Hematopoietic multipotent progenitor cell treated with erythropoietin and hydrocortisone succinate and interleukin-3 and kit ligand, for 17 days (in vitro differentiated cells): Measurements from ENCODE around the gene TIMM50.
"Not testable (repeated sequence)": the region's sequence is repeated elsewhere in the genome, so short reads cannot be mapped to it uniquely, and the experiment has no call there.

Experiments
- DNase-seq: peaks from one replicate; pipeline ENCODE4 v3.0.0-alpha.2; 2015; ENCODE audit warnings: low spot score

Gene TIMM50

DNA sequence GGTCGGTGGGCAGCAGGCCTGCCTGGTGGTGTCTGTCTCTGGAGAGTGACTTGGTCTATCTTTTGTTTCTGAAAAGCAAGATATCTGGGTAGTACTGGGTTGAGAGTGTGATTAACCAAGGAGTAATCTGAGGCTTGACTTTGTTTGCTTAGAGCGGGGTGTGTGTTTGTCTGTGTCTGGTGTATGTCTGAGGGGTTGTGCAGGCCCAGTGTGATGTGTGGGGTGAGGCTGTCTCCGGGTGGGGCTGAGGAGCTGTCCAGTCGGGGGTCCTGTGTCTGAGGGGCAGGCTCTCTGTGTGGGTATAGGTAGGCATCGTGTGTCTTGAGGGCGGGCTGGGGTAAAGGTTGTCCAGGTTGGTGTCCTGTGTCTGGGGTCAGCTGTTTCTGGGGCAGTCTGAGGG lies 11.1 kb upstream of the TIMM50 start:
- DNase-seq: no peak

DNA sequence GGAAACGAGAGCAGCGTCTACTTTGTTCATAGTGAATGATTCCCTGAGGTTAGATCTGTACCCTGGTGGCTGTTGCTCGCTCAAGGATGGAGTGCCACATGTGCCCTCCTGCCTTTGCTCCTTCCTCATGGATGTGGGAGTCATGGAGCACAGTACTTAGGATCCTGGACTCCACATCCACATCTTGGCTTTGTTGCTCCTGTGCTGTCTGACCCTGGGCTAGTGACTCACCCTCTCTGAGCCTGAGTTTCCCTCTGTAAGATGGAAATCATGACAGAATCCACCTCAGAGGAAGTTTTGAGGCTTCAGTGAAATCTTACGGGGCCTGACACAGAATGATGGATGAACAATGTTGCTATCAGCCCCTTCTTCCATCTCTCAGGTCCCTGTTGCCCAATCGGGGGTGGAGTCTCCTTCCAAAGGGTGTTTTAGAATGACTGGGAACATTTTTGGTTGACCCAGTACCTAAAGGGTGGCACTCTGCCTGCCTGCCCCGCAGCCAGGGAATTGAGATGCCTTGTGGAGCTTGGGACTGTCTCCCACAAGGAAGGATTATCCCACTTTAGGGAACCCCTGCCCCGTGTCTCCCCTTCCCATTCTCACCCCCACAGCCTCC lies 9.8 kb upstream of the TIMM50 start:
- no peak for DNase-seq

DNA sequence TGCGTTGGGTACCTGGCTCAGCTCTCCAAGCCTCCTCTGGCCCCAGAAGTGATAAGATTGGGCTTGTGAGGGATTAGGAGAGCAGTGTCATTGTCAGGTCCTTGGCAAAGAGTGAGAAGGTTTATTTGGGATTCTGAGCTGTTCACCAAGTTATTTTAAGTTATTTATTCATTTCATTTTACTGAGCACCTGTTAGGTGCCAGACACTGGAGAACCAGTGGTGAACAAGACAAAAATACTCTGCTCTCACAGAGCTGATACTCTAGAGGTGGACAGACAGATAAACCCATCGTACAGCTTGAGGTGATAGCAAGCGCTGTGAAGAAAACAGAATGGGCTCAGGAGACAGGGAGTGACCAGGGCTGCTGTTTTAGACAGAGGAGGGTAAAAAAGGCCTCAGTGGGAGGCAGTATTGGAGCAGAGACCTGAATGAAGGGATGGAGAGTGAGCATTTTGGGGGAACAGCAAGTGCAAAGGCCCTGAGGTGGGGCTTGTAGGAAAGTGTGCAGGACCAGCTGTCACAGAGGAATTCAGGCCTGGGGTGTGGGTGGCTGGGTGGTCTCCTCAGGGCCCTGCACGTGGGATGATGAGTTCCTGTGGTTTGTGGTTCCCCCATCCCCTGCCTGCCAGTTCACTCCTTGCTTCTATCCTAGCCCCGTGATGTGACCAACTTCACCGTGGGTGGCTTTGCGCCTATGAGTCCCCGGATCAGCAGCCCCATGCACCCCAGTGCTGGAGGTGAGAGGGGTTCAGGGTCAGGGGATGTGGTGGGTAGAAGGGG lies 8.7 kb upstream of the TIMM50 start:
- DNase-seq: no peak

DNA sequence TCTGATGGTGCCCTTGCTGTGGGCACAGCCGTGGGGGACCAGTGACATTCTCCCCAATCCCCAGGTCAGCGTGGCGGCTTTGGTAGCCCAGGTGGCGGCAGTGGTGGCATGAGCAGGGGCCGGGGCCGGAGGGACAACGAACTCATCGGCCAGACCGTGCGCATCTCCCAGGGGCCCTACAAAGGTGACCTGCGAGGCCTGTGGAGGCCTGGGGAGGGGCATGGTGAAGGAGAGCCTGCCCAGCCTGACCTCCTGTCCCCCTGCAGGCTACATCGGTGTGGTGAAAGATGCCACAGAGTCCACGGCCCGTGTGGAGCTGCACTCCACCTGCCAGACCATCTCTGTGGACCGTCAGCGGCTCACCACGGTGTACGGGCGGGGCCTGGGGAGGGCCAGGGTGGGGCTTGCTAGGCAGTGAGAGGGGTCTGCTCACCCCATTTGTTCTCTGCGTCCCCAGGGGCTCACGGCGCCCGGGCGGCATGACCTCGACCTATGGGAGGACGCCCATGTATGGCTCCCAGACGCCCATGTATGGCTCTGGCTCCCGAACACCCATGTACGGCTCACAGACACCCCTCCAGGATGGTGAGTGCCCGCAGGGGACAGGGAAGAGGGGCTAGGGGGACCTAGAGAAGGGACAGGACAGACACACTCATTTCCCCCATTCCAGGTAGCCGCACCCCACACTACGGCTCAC lies 7.7 kb upstream of the TIMM50 start:
- no peak for DNase-seq

DNA sequence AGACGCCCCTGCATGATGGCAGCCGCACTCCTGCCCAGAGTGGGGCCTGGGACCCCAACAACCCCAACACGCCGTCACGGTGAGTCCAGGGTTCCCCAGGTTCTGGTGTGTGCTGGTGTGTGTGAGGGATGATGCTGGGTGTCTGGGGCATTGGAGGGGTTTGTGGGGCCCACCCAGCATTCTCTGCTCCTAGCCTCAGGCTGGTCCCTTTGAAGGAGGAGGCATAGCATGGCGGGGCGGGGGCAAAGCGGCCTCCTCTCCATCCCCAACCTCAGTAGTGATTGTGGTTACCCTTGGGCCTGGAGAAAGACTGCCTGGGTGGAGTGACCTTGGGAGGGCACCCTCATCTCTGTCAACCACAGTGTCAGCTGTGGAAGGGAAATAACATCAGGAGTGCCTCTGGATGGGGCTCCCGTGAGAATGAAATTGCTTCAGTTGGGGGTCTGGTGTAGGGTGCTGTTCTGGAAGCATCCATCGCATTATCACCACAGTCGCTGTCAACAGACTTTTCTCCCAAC lies 7.1 kb upstream of the TIMM50 start:
- DNase-seq: no peak

DNA sequence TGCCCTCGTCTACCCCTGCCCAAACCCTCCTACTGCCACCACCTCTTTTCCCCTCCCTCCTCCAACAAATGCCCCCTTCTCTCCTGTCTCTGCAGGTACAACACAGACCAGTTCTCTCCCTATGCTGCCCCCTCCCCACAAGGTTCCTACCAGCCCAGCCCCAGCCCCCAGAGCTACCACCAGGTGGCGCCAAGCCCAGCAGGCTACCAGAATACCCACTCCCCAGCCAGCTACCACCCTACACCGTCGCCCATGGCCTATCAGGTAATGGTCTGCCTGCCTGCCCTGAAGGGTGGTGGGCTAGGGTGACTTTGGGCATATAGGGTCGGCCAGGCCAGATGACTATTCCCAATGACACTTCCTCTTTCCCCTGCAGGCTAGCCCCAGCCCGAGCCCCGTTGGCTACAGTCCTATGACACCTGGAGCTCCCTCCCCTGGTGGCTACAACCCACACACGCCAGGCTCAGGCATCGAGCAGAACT lies 6.5 kb upstream of the TIMM50 start:
- DNase-seq: peak; percentile 56

DNA sequence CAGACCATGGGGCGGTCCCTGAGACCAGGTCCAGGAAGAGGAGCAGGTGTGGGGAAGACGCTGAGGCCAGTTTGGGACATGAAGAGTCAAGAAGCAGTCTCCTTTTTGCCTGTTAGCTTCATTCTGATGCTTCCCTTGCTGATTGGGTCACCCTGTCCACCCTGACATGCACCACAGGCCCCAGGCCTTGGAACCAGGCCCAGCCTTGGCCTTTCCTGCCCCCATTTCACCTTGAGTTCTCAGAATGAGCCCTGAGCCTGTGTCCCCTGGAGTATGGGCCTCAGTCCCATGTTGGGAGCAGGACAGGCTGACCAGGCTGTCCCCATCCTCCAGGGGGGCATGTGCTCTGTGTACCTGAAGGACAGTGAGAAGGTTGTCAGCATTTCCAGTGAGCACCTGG lies 4.9 kb upstream of the TIMM50 start:
- DNase-seq: no peak

DNA sequence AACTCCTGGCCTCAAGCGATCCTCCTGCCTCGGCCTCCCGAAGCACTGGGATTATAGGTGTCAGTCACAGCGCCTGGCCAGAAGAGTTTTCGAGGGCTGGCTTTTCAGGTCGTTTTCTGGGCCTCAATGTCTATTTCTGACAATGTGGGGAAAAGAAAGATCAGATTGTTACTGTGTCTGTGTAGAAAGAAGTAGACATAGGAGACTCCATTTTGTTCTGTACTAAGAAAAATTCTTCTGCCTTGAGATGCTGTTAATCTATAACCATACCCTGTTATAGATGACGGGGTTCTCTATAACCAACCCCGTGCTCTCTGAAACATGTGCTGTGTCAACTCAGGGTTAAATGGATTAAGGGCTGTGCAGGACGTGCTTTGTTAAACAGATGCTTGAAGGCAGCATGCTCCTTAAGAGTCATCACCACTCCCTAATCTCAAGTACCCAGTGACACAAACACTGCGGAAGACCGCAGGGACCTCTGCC lies 1.3 kb upstream of the TIMM50 start:
- DNase-seq: not testable (repeated sequence)

DNA sequence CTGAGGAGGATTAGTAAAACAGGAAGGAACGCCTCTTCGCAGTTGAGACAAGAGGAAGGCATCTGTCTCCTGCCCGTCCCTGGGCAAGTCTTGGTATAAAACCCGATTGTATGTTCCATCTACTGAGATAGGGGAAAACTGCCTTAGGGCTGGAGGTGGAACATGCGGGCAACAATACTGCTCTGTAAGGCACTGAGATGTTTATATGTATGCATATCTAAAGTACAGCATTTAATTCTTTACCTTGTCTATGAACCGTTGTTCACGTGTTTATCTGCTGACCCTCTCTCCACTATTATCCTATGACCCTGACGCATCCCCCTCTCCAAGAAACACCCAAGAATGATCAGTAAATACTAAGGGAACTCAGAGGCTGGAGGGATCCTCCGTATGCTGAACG lies 722 bp upstream of the TIMM50 start:
- no peak for DNase-seq

DNA sequence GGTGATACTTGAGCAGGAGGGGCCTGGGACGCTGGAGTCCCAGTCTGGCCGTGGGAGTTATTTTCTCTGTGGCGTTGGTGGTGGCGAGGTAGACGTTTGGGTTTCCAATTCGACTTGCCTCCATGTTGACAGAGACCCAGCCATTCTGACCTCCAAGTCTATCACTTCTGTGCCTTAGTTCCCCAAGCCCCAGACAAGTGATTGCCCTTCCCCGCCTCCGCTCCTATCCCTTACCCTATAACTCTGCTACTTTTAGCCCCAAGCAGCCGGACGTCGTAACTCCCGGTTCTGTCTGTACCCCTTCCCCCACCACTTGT lies 549 bp downstream of the TIMM50 start:
- no peak for DNase-seq

DNA sequence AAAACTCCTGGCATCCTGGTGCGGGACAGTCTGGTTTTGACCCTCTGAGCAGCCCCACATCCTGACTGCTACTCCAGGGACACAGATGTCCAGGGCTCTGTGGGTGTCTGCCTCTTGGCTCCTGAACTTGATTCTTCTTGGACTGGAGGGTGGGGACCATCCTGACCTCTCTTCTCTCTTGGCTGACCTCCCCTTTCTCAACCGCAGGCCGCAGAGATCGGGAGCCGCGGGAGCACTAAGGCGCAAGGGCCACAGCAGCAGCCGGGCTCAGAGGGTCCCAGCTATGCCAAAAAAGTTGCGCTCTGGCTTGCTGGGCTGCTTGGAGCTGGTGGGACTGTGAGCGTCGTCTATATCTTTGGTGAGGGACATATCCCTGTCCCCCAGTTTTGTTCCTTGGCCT lies 1.0 kb downstream of the TIMM50 start:
- DNase-seq: no peak

DNA sequence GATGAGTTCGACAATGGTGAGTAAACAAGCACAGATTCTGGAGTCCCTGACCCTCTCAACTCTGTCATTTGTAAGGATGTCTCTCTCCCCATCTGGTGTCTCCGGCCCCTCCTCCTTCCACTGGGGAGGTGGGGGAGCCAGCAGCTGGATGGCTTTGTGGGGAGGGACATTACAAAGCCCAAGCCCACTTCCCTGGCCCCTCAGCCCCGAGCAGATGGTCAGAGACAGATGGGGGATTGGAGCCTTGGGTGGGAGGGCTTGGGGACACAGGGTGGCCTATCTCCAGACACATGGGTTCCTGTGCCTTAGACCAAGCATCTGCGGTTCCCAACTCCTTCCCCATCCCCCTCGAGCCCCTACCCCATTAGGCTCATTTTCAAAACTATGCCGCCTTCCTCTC lies 2.5 kb downstream of the TIMM50 start:
- DNase-seq: no peak

DNA sequence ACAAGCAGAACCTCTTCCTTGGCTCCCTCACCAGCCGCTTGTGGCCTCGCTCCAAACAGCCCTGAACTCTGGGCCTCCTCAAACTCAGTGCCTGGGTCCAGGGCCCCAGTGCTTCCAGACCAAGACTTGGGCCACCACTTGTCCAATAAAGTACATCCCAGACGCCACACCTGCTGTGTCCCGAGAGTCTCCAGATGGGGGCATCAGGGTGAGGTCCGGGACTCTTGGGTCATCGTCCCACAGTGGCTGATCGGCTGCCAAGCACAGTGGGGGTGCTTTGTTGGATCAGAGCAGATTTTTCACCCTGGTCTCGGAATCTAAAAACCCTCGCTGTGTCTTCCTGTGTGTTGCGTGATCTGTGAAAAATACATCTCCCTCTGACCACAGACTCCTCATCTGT lies 9.1 kb downstream of the TIMM50 start:
- DNase-seq: no peak

DNA sequence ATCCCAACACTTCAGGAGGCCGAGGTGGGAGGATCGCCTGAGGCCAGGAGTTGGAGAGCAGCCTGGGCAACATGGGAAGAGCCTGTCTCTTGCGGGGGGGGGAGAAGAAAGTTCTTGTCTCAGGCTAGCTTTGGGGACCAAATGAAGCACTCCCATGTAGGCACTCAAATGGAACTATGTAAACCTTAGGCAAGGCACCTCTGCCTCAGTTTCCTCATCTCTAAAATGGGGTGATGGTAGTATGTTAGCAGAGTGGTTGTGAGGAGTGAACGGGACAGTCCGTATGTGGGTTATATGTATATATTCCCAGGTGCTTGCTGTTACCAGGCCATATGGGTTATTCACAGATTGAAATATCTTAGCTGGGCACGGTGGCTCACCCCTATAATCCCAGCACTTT lies 11.6 kb downstream of the TIMM50 start:
- no peak for DNase-seq

DNA sequence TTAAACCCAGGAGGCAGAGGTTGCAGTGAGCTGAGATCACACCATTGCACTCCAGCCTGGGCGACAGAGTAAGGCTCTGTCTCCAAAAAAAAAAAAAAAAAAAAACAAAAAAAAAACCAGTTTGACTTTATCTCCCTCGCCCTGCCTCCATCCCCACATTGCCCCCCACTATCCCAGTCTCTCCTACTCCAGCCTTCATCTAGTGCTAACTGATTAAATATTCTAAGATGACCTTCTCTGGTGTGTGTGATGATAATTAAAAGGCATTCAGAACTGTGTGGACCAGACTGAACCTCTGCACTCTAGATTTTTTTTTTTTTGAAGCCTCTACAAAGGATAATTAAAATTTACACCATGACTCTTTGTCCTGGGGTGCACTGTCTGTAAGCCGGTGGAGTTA lies 12.2 kb downstream of the TIMM50 start:
- DNase-seq: no peak

DNA sequence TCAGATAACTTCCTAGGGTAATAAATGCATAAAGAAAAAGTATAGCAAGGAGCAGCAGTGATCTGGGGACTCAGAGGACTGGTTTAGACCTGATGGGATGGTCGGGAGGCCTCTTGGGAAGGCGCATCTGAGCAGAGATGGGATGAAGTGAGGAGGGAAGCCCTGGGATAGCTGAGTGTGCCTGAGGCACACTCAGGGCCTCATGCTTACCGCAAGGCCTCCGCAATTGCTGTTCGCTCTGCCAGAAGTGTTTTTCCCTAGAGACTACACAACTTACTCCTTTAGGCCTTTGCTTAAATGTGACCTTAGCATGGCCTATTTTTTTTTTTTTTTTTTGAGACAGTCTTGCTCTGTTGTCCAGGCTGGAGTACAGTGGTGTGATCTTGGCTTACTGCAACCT lies 14.0 kb downstream of the TIMM50 start:
- DNase-seq: no peak

DNA sequence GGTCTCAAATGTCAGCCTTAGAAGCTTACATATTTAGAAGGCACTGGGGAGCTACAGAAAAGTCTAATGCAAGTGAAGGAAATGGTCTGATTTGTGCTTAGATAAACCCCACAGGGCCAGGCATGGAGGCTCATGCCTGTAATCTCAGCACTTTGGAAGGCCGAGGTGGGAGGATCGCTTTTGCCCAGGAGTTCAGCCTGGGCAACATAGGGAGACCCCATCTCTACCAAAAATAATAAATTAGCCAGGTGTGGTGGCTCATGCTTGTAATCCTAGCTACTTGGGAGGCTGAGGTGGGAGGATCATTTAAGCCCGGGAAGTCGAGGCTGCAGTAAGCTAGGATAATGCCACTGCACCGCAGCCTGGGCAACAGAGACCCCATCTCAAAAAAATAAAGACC lies 15.4 kb downstream of the TIMM50 start:
- DNase-seq: no peak

DNA sequence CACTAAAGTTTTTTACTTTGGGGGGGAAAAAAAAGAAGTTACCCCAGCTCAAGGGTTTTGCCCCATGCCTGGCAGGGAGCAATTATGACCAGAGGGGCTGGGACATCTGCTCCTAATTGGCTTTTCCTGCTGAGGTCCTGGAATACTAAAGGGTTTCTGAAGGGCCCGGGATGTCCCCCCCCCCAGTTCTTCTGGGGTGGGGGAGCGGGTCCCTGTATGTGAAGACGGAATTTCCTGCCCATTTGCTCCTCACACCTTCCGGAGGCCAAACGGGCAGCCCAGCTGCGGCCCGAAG lies 17.0 kb downstream of the TIMM50 start:
- no peak for DNase-seq

DNA sequence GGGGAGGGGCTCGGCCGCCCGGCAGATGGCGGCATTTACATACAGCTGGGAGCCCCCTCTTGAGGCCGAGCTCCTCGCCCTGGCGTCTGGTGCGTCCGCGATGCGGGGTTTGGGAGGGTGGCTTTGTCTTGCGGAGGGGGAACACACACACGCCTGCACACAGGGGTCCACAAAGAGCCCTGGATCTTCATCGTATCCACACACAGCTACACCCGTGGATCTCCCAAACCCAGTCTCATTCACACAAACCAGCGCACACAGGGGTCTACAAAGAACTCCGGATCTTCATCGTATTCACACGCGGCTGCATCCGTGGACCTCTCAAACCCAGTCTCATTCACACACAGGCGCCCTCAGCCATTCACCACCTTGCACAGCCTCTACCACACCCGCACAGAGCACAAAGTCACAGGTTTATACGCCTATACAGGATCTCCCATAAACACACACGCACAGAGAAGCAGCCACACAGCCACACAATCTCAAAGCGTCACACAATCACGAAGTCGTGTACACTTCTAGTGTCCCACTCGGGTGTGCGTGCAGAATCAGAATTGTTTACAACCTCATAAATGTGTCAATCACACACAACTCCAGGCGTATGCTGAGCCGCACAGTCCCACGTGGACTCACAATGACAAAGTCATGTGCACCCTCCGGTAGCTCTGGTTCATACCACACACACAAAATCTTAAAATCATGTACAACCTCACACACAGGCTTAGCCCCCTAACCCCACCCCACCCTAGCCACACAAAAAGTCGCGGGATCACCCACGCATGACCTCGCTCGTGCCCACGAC lies 17.6 kb downstream of the TIMM50 start:
- DNase-seq: no peak

DNA sequence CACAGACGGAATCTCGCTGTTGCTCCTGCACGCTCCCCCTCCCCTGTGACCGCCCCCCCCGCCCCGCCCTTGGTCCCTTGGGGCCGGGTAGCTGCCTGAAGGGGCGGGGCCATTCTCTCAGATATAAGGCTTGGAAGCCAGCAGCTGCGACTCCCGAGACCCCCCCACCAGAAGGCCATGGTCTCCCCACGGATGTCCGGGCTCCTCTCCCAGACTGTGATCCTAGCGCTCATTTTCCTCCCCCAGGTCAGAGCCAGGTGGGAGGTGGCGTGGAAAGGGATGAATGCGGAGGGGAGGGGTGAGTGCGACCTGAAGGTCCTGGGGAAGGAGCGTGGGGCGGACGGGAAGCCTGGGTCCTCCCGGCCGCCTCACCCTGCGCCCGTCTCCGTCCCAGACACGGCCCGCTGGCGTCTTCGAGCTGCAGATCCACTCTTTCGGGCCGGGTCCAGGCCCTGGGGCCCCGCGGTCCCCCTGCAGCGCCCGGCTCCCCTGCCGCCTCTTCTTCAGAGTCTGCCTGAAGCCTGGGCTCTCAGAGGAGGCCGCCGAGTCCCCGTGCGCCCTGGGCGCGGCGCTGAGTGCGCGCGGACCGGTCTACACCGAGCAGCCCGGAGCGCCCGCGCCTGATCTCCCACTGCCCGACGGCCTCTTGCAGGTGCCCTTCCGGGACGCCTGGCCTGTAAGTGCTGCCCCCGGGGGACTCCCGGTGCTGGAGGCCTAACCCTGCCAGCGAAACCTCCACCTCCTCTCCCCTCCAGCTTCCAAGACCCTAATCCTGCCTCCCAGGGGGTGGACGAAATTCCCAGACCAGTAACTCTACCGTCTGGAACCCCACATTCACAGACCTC lies 18.4 kb downstream of the TIMM50 start, which contains the start of gene DLL3:
DLL3 (plus strand) TSS at position 150 of the 845 bp plus-strand sequence; CDS start at position 178, 28 bp downstream.
- DNase-seq: no peak

DNA sequence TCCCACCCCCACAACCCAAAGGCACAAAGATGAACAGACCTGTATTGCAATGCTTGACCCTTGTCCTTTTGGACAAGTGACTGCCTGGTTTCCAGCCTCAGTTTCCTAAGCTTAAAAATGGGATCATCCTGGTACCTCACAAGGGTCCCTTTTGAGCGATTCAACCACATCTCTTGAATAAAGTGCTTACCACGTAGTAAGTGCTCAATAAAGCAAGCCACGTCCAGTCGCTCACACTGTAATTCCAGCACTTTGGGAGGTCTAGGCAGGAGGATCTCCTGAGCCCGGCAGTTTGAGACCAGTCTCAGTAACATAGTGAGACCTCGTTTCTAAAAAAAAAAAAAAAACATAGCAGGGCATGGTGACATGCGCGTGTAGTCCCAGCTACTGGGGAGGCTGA lies 19.3 kb downstream of the TIMM50 start:
- no peak for DNase-seq
